CD4-positive, alpha-beta memory T cell (primary cell): ENCODE data around the gene CCDC127. TPM values are rescaled to one million over a fixed set of nuclear protein-coding genes. Genes with fewer than 3 reads are reported as not detected.
"Not testable (repeated sequence)": the region's sequence is repeated elsewhere in the genome, so short reads cannot be mapped to it uniquely, and the experiment has no call there.

Source experiments
- CTCF ChIA-PET: fragments of 350-600 bp; sonication (Branson Sonifier 250); formaldehyde crosslinking; loops from one replicate; lab custom pipeline; 2021; ENCODE audit warnings: inconsistent platforms; ENCODE audit not compliant: partially characterized antibody; lab: Charles Lee
- POLR2A ChIA-PET: fragments of 350-600 bp; sonication (Branson Sonifier 250); formaldehyde crosslinking; loops from one replicate; lab custom pipeline; 2021; ENCODE audit not compliant: partially characterized antibody; lab: Charles Lee
- DNase-seq, 5 donors: peaks; one replicate each; pipeline versions ENCODE4 v3.0.0 to v3.0.0-alpha.2; 2020 to 2022; ENCODE audit warnings: mixed read lengths in 1 of 5
- H3K27ac ChIP-seq: one replicate; pipeline ENCODE4 v1.7.0; 2013; ENCODE audit warnings: low read depth, low read length
- H3K27me3 ChIP-seq: 2 replicates; pipeline ENCODE4 v1.7.0; 2013; ENCODE audit warnings: mild to moderate bottlenecking, low read length, moderate library complexity; ENCODE audit not compliant: insufficient read depth
- H3K36me3 ChIP-seq: 2 replicates; pipeline ENCODE4 v1.7.0; 2013; ENCODE audit warnings: mild to moderate bottlenecking, low read length, moderate library complexity; ENCODE audit not compliant: insufficient read depth
- H3K4me1 ChIP-seq: 2 replicates; pipeline ENCODE4 v1.7.0; 2013; ENCODE audit warnings: mild to moderate bottlenecking, low read length, moderate library complexity; ENCODE audit not compliant: insufficient read depth
- H3K4me3 ChIP-seq, 2 donors: one replicate each; pipeline ENCODE4 v1.7.0; 2013; ENCODE audit warnings: low read length in 2 of 2, mild to moderate bottlenecking in 1 of 2
- H3K9me3 ChIP-seq, 2 donors: one replicate each; pipeline ENCODE4 v1.7.0; 2013; ENCODE audit warnings: low read length in 2 of 2, control low read depth in 1 of 2; ENCODE audit not compliant: control insufficient read depth in 1 of 2
- H3K27ac Mint-ChIP-seq, 7 donors: one replicate each; pipeline ENCODE4 v1.8.0; 2020 to 2021; ENCODE audit warnings: mixed read lengths in 7 of 7, mild to moderate bottlenecking in 6 of 7, inconsistent platforms in 3 of 7, moderate library complexity in 3 of 7
- H3K27me3 Mint-ChIP-seq, 2 donors: one replicate each; pipeline ENCODE4 v1.8.0; 2020 to 2021; ENCODE audit warnings: mixed read lengths in 2 of 2
- H3K36me3 Mint-ChIP-seq, 2 donors: one replicate each; pipeline ENCODE4 v1.8.0; 2020 to 2021; ENCODE audit warnings: mixed read lengths in 2 of 2, inconsistent platforms in 1 of 2, mild to moderate bottlenecking in 1 of 2
- H3K4me1 Mint-ChIP-seq, 4 donors: one replicate each; pipeline ENCODE4 v1.8.0; 2020 to 2021; ENCODE audit warnings: mixed read lengths in 4 of 4, mild to moderate bottlenecking in 1 of 4
- H3K4me3 Mint-ChIP-seq, 8 donors: one replicate each; pipeline ENCODE4 v1.8.0; 2020 to 2021; ENCODE audit warnings: mixed read lengths in 8 of 8, mild to moderate bottlenecking in 7 of 8, moderate library complexity in 6 of 8, inconsistent platforms in 3 of 8
- H3K9me3 Mint-ChIP-seq, 8 donors: one replicate each; pipeline ENCODE4 v1.8.0; 2020 to 2021; ENCODE audit warnings: mixed read lengths in 8 of 8, mild to moderate bottlenecking in 5 of 8, inconsistent platforms in 3 of 8, moderate library complexity in 1 of 8
- intact Hi-C: fragments of 100-400 bp; cut with micrococcal nuclease; formaldehyde crosslinking; loops from one replicate; pipeline ENCODE4 v1.15.1; 2023
- polyA plus RNA-seq, 2 donors: library from polyadenylated mRNA; unstranded; fragments of 300-500 nt; fragmentation: Illumina TruSeq; gene quantifications; one replicate each; pipeline ENCODE4 v1.2.3, GENCODE V29; 2021
- total RNA-seq, 2 experiments: library from RNA; stranded (reverse); gene quantifications; one replicate each; pipeline ENCODE4 v1.2.3, GENCODE V29; 2021

CCDC127 gene, protein sequence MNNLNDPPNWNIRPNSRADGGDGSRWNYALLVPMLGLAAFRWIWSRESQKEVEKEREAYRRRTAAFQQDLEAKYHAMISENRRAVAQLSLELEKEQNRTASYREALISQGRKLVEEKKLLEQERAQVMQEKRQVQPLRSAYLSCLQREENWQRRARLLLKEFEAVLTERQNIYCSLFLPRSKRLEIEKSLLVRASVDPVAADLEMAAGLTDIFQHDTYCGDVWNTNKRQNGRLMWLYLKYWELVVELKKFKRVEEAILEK
- total RNA-seq: 1 to 10 TPM; 6.7 to 7.7 TPM
- polyA plus RNA-seq: 1 to 10 TPM; 2.9 to 5.1 TPM

DNA sequence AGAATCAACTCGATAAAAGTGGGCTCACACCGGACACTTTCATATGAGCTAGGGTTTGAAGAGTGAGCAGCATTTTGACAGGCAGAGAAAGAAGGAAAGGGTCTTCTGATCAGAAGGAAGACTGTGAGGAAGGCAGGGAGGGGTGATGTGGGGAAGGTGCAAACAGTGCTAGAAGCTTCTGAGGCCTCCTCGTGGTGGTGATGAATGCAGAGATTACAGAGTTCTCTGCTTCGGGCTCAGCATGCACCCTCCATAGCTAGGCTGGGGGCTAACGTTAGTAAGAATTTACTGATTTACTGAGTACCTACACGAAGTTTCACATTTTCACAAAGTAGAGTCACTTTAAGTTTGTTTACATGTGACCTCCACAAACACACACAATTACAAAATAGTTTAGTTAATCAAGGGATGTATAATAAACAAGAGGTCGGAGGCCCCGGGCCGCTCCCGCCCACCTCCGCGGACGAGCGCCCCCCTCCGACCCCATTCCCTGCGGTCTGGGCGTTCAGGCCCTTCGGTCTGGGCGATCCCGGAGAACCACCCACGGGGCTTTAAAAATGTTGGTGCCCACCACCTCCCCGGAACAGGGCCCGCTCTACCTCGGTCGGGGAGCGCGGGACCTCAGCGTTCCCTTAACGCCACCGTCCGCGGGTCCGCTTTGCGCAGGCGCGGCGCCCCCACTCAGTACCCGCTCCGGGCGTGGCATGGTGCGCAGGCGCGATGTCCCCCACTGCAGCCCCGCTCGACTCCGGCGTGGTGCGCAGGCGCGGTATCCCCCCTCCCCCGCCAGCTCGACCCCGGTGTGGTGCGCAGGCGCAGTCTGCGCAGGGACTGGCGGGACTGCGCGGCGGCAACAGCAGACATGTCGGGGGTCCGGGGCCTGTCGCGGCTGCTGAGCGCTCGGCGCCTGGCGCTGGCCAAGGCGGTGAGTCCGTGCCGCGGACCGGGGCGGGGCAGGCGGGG lies at the start of gene CCDC127, which contains the start of gene SDHA:
CCDC127 (minus strand) TSS at position 660 of the 963 bp plus-strand sequence. CDS start 1,304 bp downstream, outside the sequence.
SDHA (plus strand) TSS at position 827 of the 963 bp plus-strand sequence; CDS start at position 863, 36 bp downstream.
- not testable (repeated sequence) for H3K27me3 Mint-ChIP-seq, H3K9me3 Mint-ChIP-seq, H3K36me3 ChIP-seq, H3K27me3 ChIP-seq, H3K9me3 ChIP-seq
- H3K36me3 Mint-ChIP-seq: peaks cover 13 to 31% of the 10 kb centered on the region in 2 donors
- peak; percentile 94 to 99 (median 96) for DNase-seq
- peak within 1 kb of the TSS; percentile 88 for H3K27ac ChIP-seq
- ChIA-PET POLR2A (interaction anchor here (1.0 to 3.5 kb wide), 10 partner anchors 14 to 254 kb away, joined by 3 to 42 read pairs (median 4); partner anchors contain the start of gene PDCD6), CTCF (interaction anchor here (1.0 to 1.5 kb wide), 3 partner anchors 15 to 228 kb away, joined by 3 to 7 read pairs (median 3); no protein-coding TSS in a partner anchor)
- intact Hi-C loops: loop anchor here (1.0 to 10.0 kb wide), 3 partner anchors 35 to 227 kb away; partner anchors contain the start of genes EXOC3 and PDCD6
- H3K4me1 ChIP-seq: peaks cover 54% of the 10 kb centered on the region
- peak within 1 kb of the TSS; percentile 91 to 98 (median 97) for H3K27ac Mint-ChIP-seq
- H3K4me1 Mint-ChIP-seq: peaks cover 32 to 72% (median 49%) of the 10 kb centered on the region in 4 donors
- peak within 1 kb of the TSS; percentile 93 to 98 (median 95) for H3K4me3 Mint-ChIP-seq
- H3K4me3 ChIP-seq: peak within 1 kb of the TSS; percentile 73 to 77

DNA sequence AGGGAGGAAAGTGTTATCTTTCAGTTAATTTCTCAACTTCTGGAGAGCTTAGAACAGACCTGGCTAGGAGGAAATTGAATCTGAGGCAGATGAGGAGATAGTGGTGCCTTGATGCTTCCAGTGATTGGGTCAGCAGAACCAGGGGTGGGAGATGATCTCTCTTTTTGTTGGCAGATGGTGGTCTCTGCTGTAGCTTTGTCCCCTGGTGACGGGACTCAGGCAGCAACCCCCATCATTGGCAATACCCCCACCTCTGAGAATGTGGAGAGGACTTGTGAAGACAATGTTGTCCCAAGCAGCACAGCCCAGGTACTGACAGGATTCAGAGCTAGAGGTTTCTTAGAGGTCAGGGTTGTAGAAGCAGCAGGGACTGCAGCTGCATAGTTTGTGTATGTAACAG lies 49.8 kb upstream of the CCDC127 start:
- peaks cover 11 to 32% of the 10 kb centered on the region in 2 donors for H3K36me3 Mint-ChIP-seq
- Histone ChIP-seq H3K9me3 (no peaks in the 10 kb centered on the region), H3K36me3 (peaks cover 18% of the 10 kb centered on the region), H3K4me1 (peaks cover 9% of the 10 kb centered on the region), H3K27ac (no peak overlapping the region), H3K27me3 (no peaks in the 10 kb centered on the region), H3K4me3 (no peak overlapping the region)
- peaks cover 7 to 20% (median 14%) of the 10 kb centered on the region in 4 donors for H3K4me1 Mint-ChIP-seq
- ChIA-PET POLR2A (no interaction called here), CTCF (no interaction called here)
- DNase-seq: no peak
- H3K9me3 Mint-ChIP-seq: peaks cover 0 to 3% (median 0%) of the 10 kb centered on the region in 8 donors
- peak overlapping the region in 3 of 7 donors; percentile 18 to 75 (median 38) for H3K27ac Mint-ChIP-seq
- no peaks in the 10 kb centered on the region for H3K27me3 Mint-ChIP-seq
- intact Hi-C loops: loop anchor here (10.0 kb wide), 1 partner anchor 1297 kb away; no protein-coding TSS in a partner anchor
- H3K4me3 Mint-ChIP-seq: no peak overlapping the region

DNA sequence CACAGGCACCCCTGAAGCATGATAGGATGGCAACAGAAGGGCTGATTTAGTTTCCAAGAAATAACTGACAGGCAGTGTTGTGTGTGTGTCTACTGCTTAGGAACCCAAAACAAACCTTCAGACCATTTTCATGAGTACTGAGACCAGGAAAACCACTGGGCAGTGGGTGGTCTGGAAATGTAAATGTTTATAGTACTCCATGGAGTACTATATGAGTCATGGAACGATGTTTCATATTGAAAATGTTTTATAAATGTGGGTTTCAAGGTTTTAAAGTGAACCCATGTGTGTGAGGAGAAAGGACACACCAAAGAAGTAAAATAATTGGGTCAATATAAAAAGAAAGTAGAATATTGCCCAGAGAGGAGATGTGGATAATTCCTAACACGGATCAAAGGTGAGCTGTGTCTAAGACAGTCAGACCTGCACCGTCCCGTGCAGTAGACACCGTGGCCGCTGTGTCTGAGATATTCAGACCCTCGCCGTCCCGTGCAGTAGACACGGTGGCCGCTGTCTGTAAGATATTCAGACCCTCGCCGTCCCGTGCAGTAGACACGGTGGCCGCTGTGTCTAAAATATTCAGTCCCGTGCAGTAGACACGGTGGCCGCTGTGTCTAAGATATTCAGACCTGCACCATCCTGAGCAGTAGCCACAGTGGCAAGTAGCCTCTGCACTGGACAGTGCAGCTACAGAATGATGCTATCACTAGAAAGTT lies 48.5 kb upstream of the CCDC127 start:
- CTCF ChIA-PET, H3K27ac ChIP-seq, H3K4me3 Mint-ChIP-seq, DNase-seq, H3K27me3 Mint-ChIP-seq, H3K4me3 ChIP-seq, H3K4me1 ChIP-seq, H3K9me3 Mint-ChIP-seq, H3K27me3 ChIP-seq, H3K9me3 ChIP-seq, POLR2A ChIA-PET: not testable (repeated sequence)
- intact Hi-C loops: loop anchor here (10.0 kb wide), 1 partner anchor 1298 kb away; no protein-coding TSS in a partner anchor
- peaks cover 7 to 14% (median 10%) of the 10 kb centered on the region in 4 donors for H3K4me1 Mint-ChIP-seq
- H3K36me3 ChIP-seq: peaks cover 18% of the 10 kb centered on the region
- peaks cover 17 to 32% of the 10 kb centered on the region in 2 donors for H3K36me3 Mint-ChIP-seq
- peak overlapping the region in 1 of 7 donors; percentile 38 for H3K27ac Mint-ChIP-seq

DNA sequence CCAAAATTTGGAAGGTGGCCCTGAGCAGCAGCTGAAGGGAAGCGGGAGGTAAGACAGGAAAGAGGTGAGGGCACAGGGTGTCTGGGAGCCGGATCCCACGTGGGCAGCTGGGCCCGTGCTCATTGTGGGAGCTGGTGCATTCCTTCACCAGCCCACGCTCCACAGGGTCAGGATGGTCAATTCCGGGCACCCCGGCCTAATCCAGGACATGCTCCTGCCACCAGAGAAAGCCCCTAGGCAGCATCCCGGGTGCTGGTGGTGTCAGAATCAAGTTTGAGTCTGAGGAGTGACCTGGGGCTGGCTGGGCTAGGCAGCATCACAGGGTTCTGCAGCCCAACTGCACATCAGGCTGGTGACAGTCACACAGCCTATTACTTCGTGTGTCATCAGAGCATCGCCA lies 46.4 kb upstream of the CCDC127 start:
- POLR2A ChIA-PET: no interaction called here

DNA sequence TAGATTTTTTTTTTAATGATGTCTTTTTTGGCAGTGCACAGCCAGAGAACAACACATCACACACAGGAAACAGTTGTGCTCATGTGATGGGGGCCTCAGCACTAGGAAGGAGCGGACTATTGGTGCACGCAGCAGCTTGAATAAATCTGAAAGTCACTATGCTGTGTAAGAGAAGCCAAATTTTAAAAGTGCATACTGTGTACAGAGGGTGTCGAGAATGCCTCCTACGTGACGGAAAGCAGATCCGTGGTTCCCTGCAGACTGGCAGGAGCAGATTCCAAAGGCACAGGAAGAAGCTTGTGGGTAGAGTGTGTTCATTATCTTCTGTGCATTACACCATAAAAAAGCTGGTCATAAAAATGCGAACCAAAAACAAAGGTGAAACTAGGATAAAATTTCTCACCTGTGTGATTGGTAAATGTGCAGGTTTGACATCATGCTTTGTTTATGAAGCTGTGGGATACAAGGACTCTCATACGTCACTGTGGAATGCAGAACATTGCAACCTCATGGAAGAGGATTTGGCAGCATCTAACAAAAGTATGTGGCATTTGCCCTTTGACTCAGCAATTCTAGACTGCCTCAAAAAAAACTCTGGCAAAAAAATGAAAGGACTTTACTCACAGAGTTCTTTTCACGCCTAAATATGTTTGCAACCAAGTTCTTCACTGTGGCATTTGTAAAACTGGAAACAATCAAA lies 45.5 kb upstream of the CCDC127 start:
- H3K9me3 ChIP-seq, H3K27ac ChIP-seq, POLR2A ChIA-PET, H3K4me1 Mint-ChIP-seq, H3K4me3 ChIP-seq, H3K4me1 ChIP-seq, H3K9me3 Mint-ChIP-seq, H3K27ac Mint-ChIP-seq, H3K27me3 ChIP-seq, DNase-seq, H3K27me3 Mint-ChIP-seq, H3K4me3 Mint-ChIP-seq, CTCF ChIA-PET: not testable (repeated sequence)
- H3K36me3 Mint-ChIP-seq: peaks cover 21 to 30% of the 10 kb centered on the region in 2 donors
- intact Hi-C loops: loop anchor here (10.0 kb wide), 1 partner anchor 1301 kb away; no protein-coding TSS in a partner anchor
- peaks cover 18% of the 10 kb centered on the region for H3K36me3 ChIP-seq

More for the DNA sequence above, 46.4 kb upstream of the CCDC127 start:
- no peaks in the 10 kb centered on the region for H3K9me3 ChIP-seq
- H3K9me3 Mint-ChIP-seq: peaks cover 0 to 2% (median 0%) of the 10 kb centered on the region in 8 donors
- CTCF ChIA-PET: no interaction called here
- H3K27me3 Mint-ChIP-seq: no peaks in the 10 kb centered on the region
- no peak overlapping the region for H3K4me3 Mint-ChIP-seq
- H3K4me1 Mint-ChIP-seq: peaks cover 0 to 2% (median 0%) of the 10 kb centered on the region in 4 donors
- H3K4me1 ChIP-seq: no peaks in the 10 kb centered on the region
- intact Hi-C loops: loop anchor here (10.0 kb wide), 1 partner anchor 1300 kb away; no protein-coding TSS in a partner anchor
- H3K36me3 ChIP-seq: peaks cover 18% of the 10 kb centered on the region
- peaks cover 17 to 27% of the 10 kb centered on the region in 2 donors for H3K36me3 Mint-ChIP-seq
- no peak overlapping the region for H3K4me3 ChIP-seq
- H3K27ac Mint-ChIP-seq: peak overlapping the region in 2 of 7 donors; percentile 30 to 46
- no peak overlapping the region for H3K27ac ChIP-seq
- DNase-seq: no peak
- no peaks in the 10 kb centered on the region for H3K27me3 ChIP-seq

DNA sequence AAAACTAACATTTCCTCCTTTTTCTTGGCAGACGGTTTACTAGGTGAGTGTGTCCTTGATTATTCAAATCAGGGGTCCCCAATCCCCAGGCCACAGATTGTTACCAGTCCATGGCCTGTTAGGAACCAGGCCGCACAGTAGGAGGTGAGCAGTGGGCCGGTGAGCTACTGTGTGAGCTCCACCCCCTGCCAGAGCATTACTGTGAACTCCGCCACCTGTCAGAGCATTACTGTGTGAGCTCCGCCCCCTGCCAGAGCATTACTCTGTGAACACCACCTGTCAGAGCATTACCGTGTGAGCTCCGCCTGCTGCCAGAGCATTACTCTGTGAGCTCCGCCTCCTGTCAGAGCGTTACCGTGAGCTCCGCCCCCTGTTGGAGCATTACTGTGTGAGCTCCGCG lies 39.2 kb upstream of the CCDC127 start:
- ChIA-PET CTCF (no interaction called here), POLR2A (interaction anchor here (2.7 kb wide), 1 partner anchor 14 kb away, joined by 8 read pairs; the partner anchor contains the start of gene PDCD6)
- no peaks in the 10 kb centered on the region for H3K27me3 Mint-ChIP-seq
- Histone ChIP-seq H3K4me3 (no peak overlapping the region), H3K9me3 (no peaks in the 10 kb centered on the region), H3K36me3 (peaks cover 9% of the 10 kb centered on the region), H3K27ac (no peak overlapping the region), H3K27me3 (no peaks in the 10 kb centered on the region), H3K4me1 (peaks cover 9% of the 10 kb centered on the region)
- H3K36me3 Mint-ChIP-seq: peaks cover 36 to 47% of the 10 kb centered on the region in 2 donors
- peaks cover 7 to 17% (median 11%) of the 10 kb centered on the region in 4 donors for H3K4me1 Mint-ChIP-seq
- peak overlapping the region in 1 of 7 donors; percentile 4 for H3K27ac Mint-ChIP-seq
- intact Hi-C loops: no loop called here
- H3K9me3 Mint-ChIP-seq: peaks cover 0 to 6% (median 0%) of the 10 kb centered on the region in 8 donors
- no peak for DNase-seq
- peak overlapping the region in 1 of 8 donors; percentile 26 for H3K4me3 Mint-ChIP-seq
